Loucy (cell line): ENCODE results near the gene CEPT1.

ENCODE experiments used
- H2AFZ ChIP-seq: fragments of 200-600 bp; sonication (generic); 2 replicates; pipeline ENCODE4 v1.6.0; 2016; ENCODE audit warnings: antibody characterized with exemption, mild to moderate bottlenecking, low read length, moderate library complexity
- H3F3A ChIP-seq: fragments of 200-600 bp; 2 replicates; pipeline ENCODE4 v1.6.0; 2016; ENCODE audit warnings: antibody characterized with exemption, low read depth, mild to moderate bottlenecking
- H3K27me3 ChIP-seq: fragments of 200-600 bp; sonication (generic); 2 replicates; pipeline ENCODE4 v1.6.1; 2014; ENCODE audit warnings: low read length, mild to moderate bottlenecking; ENCODE audit not compliant: insufficient read depth, poor library complexity, severe bottlenecking
- H3K36me3 ChIP-seq: fragments of 200-600 bp; sonication (generic); 2 replicates; pipeline ENCODE4 v1.6.1; 2016; ENCODE audit warnings: low read length; ENCODE audit not compliant: insufficient read depth
- H3K4me1 ChIP-seq: fragments of 200-600 bp; sonication (generic); 2 replicates; pipeline ENCODE4 v1.5.1; 2014; ENCODE audit warnings: low read length, mild to moderate bottlenecking; ENCODE audit not compliant: insufficient read depth, poor library complexity, severe bottlenecking
- H3K4me2 ChIP-seq: fragments of 200-600 bp; sonication (generic); 2 replicates; pipeline ENCODE4 v1.6.0; 2014; ENCODE audit warnings: antibody characterized with exemption, low read length, low read depth, mild to moderate bottlenecking; ENCODE audit not compliant: poor library complexity, severe bottlenecking
- H3K4me3 ChIP-seq: fragments of 200-600 bp; sonication (generic); 2 replicates; pipeline ENCODE4 v1.5.1; 2014; ENCODE audit warnings: low read length, mild to moderate bottlenecking, mixed read lengths; ENCODE audit not compliant: poor library complexity, severe bottlenecking
- H3K79me2 ChIP-seq: fragments of 200-600 bp; sonication (generic); 2 replicates; pipeline ENCODE4 v1.6.1; 2014; ENCODE audit warnings: low read length; ENCODE audit not compliant: insufficient read depth
- H3K9ac ChIP-seq: fragments of 200-600 bp; sonication (generic); 2 replicates; pipeline ENCODE4 v1.6.0; 2014; ENCODE audit warnings: mild to moderate bottlenecking, low read depth, low read length, moderate library complexity; ENCODE audit not compliant: poor library complexity, severe bottlenecking
- H3K9me2 ChIP-seq: fragments of 200-600 bp; sonication (generic); replicated peaks from 2 replicates; pipeline ENCODE4 v1.6.1; 2016; ENCODE audit warnings: low read depth, low read length, mixed read lengths
- H3K9me3 ChIP-seq: fragments of 200-600 bp; sonication (generic); 2 replicates; pipeline ENCODE4 v1.6.1; 2014; ENCODE audit warnings: mild to moderate bottlenecking, antibody characterized with exemption, low read length, low read depth; ENCODE audit not compliant: insufficient read depth
- H4K20me1 ChIP-seq: fragments of 200-600 bp; sonication (generic); 2 replicates; pipeline ENCODE4 v1.6.0; 2014; ENCODE audit warnings: antibody characterized with exemption, low read length, mild to moderate bottlenecking; ENCODE audit not compliant: insufficient read depth, poor library complexity, severe bottlenecking
- CTCF ChIP-seq: fragments of 200-600 bp; sonication (generic); conservative IDR thresholded peaks from 2 replicates; pipeline ENCODE4 v1.5.1; 2014; ENCODE audit warnings: mild to moderate bottlenecking, antibody characterized with exemption, low read length
- EZH2phosphoT487 ChIP-seq: fragments of 200-600 bp; IDR thresholded peaks from 2 replicates; pipeline ENCODE4 v1.6.1; 2018; ENCODE audit warnings: antibody characterized with exemption, mild to moderate bottlenecking, moderate library complexity, borderline replicate concordance

Gene CEPT1

GRCh38 chr1:111164151-111164550, 24.1 kb downstream of the CEPT1 start:
- Histone ChIP-seq H3K9me3 (no peaks in the 10 kb centered on the region), H3K4me1 (no peaks in the 10 kb centered on the region)

GRCh38 chr1:111172463-111172862, 32.4 kb downstream of the CEPT1 start:
- H3K4me1 ChIP-seq = peaks cover 16% of the 10 kb centered on the region
- TF ChIP-seq CTCF = no peak
- TF ChIP-seq EZH2phosphoT487 = no peak
- no peaks in the 10 kb centered on the region for H3K27me3 ChIP-seq
- H2AFZ ChIP-seq = no peak overlapping the region
- H4K20me1 ChIP-seq = no peaks in the 10 kb centered on the region
- no peak overlapping the region for H3K9ac ChIP-seq
- H3K9me3 ChIP-seq = no peaks in the 10 kb centered on the region
- no peaks in the 10 kb centered on the region for H3K9me2 ChIP-seq
- H3K4me2 ChIP-seq = peak overlapping the region; percentile 36
- no peaks in the 10 kb centered on the region; the same call in 1 of the 2 replicates for H3K79me2 ChIP-seq
- H3K36me3 ChIP-seq = peaks cover 77% of the 10 kb centered on the region
- no peak overlapping the region for H3K4me3 ChIP-seq
- no peaks in the 10 kb centered on the region for H3F3A ChIP-seq

More at GRCh38 chr1:111164151-111164550, 24.1 kb downstream of the CEPT1 start:
- H3K9me2 ChIP-seq = no peaks in the 10 kb centered on the region
- peaks cover 17% of the 10 kb centered on the region; the same call in 1 of the 2 replicates for H3K79me2 ChIP-seq
- H3K4me3 ChIP-seq = no peak overlapping the region
- H3F3A ChIP-seq = no peaks in the 10 kb centered on the region
- no peak overlapping the region for H3K9ac ChIP-seq
- no peak overlapping the region for H3K4me2 ChIP-seq
- no peaks in the 10 kb centered on the region for H3K27me3 ChIP-seq
- TF ChIP-seq CTCF (no peak), EZH2phosphoT487 (no peak)
- H4K20me1 ChIP-seq = peaks cover 6% of the 10 kb centered on the region
- H3K36me3 ChIP-seq = peaks cover 52% of the 10 kb centered on the region; the same call in 1 of the 2 replicates
- H2AFZ ChIP-seq = no peak overlapping the region

- no peak for TF ChIP-seq CTCF
- no peak for TF ChIP-seq EZH2phosphoT487
- H3K9me3 ChIP-seq = no peaks in the 10 kb centered on the region
- H4K20me1 ChIP-seq = no peaks in the 10 kb centered on the region
- no peak overlapping the region for H3K4me2 ChIP-seq
- no peak overlapping the region for H3K9ac ChIP-seq
- no peak overlapping the region for H2AFZ ChIP-seq
- H3K9me2 ChIP-seq = no peaks in the 10 kb centered on the region
- H3K4me1 ChIP-seq = peaks cover 16% of the 10 kb centered on the region
- no peaks in the 10 kb centered on the region for H3F3A ChIP-seq
- no peak overlapping the region for H3K4me3 ChIP-seq
- H3K27me3 ChIP-seq = no peaks in the 10 kb centered on the region
- H3K79me2 ChIP-seq = no peaks in the 10 kb centered on the region
- H3K36me3 ChIP-seq = peaks cover 74% of the 10 kb centered on the region
Measured at GRCh38 chr1:111174070-111174469, 34.0 kb downstream of the CEPT1 start.
